NCI-H2029 (cell line): ENCODE data around the gene ARHGAP4.

ENCODE experiments used
- DNase-seq: peaks from one replicate; lab custom pipeline; 2025; lab: John Stamatoyannopoulos, UW

The ARHGAP4 gene

GRCh38 chrX:153906126-153906917 lies 19.7 kb downstream of the ARHGAP4 start:
- DNase-seq, result no peak

- DNase-seq, result no peak
Observed at GRCh38 chrX:153905481-153906095, 20.5 kb downstream of the ARHGAP4 start.

- DNase-seq, result no peak
Observed at GRCh38 chrX:153903991-153904957, 21.8 kb downstream of the ARHGAP4 start, which contains the start of gene AVPR2. Gene AVPR2 (plus strand): TSS chrX:153904673. CDS start chrX:153905146, 473 bp downstream.

GRCh38 chrX:153903238-153903980 lies 22.7 kb downstream of the ARHGAP4 start:
- DNase-seq, result no peak

GRCh38 chrX:153902385-153902784 lies 23.7 kb downstream of the ARHGAP4 start:
- DNase-seq, result no peak

- DNase-seq, result no peak
Observed at GRCh38 chrX:153901753-153902140, 24.3 kb downstream of the ARHGAP4 start.

- DNase-seq, result no peak
Observed at GRCh38 chrX:153900831-153901752, 25.0 kb downstream of the ARHGAP4 start.

GRCh38 chrX:153897899-153898298 lies 28.2 kb downstream of the ARHGAP4 start:
- no peak for DNase-seq

- DNase-seq, result peak; percentile 80
Observed at GRCh38 chrX:153889123-153889522, 36.9 kb downstream of the ARHGAP4 start.

GRCh38 chrX:153888344-153888743 lies 37.7 kb downstream of the ARHGAP4 start:
- DNase-seq, result no peak

- no peak for DNase-seq
Observed at GRCh38 chrX:153887385-153887784, 38.7 kb downstream of the ARHGAP4 start.

- DNase-seq, result no peak
Observed at GRCh38 chrX:153886915-153887314, 39.1 kb downstream of the ARHGAP4 start.

- DNase-seq, result no peak
Observed at GRCh38 chrX:153885968-153886903, 39.8 kb downstream of the ARHGAP4 start, which contains the start of gene L1CAM. Gene L1CAM (minus strand): TSS chrX:153886173. CDS start chrX:153875836, 10,337 bp downstream.

GRCh38 chrX:153885208-153885787 lies 40.8 kb downstream of the ARHGAP4 start:
- DNase-seq, result no peak

GRCh38 chrX:153884590-153884989 lies 41.5 kb downstream of the ARHGAP4 start:
- no peak for DNase-seq

GRCh38 chrX:153884136-153884535 lies 41.9 kb downstream of the ARHGAP4 start:
- DNase-seq, result no peak

- no peak for DNase-seq
Observed at GRCh38 chrX:153883163-153883843, 42.8 kb downstream of the ARHGAP4 start.

GRCh38 chrX:153882557-153882956 lies 43.5 kb downstream of the ARHGAP4 start:
- DNase-seq, result no peak
